ENCODE data around the gene LRRC34. TPM values are rescaled to one million over a fixed set of nuclear protein-coding genes. Genes with fewer than 3 reads are reported as not detected.

The LRRC34 gene
- total and polyA plus RNA-seq, 10 of the 15 experiments (the other 5 are each of a cell fraction or from before 2014, with no cell fraction given): 0.24 to 3.7 (median 1.7) TPM

DNA sequence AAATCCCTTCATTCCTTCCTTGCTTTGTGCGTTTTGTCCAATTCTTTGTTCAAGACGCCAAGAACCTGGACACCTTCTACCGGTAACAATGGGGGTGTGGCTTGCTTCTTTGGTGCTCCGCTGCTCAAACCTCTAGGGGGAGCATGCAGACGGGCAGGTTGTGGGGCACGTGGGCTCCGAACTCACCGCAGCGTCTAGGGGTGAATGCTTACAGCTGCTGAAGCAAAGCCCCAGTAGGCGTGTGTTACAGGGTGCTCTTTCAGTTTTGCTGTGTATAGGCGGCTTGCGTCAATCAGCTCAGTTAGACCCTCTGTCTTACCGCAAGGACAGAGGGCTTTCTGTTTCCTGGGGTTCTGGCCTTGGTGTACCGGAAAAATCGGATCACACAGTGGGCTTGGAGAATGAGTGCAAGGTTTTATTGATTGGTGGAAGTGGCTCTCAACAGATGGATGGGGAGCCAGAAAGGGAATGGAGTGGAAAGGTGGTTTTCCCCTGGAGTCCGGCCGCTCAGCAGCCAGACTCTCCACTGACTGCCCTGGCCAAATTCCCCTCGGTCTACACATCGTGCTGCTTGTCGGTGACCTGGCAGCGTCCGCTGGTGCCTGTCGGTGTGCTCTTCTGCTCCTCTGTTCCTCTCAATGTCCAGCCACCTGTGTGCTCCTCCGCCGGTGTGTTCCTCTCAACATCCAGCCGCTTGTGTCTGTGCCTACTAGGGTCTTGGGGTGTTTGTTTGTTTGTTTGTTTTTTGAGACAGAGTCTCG lies 1.2 kb upstream of the LRRC34 start (continued):
- TF ChIP-seq POLR2AphosphoS2 (IDR thresholded peaks at IDR 0.05; ENCODE audit: low read depth, low read length): no peak
- TF ChIP-seq RCOR1 (conservative IDR thresholded peaks at IDR 0.05; ENCODE audit: low read depth, low read length): no peak
- TF ChIP-seq, protein P1, sequence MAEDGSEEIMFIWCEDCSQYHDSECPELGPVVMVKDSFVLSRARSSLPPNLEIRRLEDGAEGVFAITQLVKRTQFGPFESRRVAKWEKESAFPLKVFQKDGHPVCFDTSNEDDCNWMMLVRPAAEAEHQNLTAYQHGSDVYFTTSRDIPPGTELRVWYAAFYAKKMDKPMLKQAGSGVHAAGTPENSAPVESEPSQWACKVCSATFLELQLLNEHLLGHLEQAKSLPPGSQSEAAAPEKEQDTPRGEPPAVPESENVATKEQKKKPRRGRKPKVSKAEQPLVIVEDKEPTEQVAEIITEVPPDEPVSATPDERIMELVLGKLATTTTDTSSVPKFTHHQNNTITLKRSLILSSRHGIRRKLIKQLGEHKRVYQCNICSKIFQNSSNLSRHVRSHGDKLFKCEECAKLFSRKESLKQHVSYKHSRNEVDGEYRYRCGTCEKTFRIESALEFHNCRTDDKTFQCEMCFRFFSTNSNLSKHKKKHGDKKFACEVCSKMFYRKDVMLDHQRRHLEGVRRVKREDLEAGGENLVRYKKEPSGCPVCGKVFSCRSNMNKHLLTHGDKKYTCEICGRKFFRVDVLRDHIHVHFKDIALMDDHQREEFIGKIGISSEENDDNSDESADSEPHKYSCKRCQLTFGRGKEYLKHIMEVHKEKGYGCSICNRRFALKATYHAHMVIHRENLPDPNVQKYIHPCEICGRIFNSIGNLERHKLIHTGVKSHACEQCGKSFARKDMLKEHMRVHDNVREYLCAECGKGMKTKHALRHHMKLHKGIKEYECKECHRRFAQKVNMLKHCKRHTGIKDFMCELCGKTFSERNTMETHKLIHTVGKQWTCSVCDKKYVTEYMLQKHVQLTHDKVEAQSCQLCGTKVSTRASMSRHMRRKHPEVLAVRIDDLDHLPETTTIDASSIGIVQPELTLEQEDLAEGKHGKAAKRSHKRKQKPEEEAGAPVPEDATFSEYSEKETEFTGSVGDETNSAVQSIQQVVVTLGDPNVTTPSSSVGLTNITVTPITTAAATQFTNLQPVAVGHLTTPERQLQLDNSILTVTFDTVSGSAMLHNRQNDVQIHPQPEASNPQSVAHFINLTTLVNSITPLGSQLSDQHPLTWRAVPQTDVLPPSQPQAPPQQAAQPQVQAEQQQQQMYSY (CRISPR knock-in tag; IDR thresholded peaks at IDR 0.05): no peak
- no peak for TF ChIP-seq RB1 (IDR thresholded peaks at IDR 0.05; ENCODE audit: borderline replicate concordance)
- 0 out of 2 replicates have a peak, but pooled peaks have one; percentile 47 for TF ChIP-seq IRF4 (IDR thresholded peaks at IDR 0.05; ENCODE audit: low read depth, low read length)
- peak; percentile 63 for TF ChIP-seq RAD21 (IDR thresholded peaks at IDR 0.05; ENCODE audit: insufficient read depth, low read depth, low read length)
- peak in 1 of 2 experiments; percentile 9; a peak in 1 of 3 replicates for TF ChIP-seq EGR1 (IDR thresholded peaks at IDR 0.05; ENCODE audit: borderline replicate concordance in 1 of 2, low read depth in 2 of 2, low read length in 2 of 2)
- TF ChIP-seq RBBP5 (conservative IDR thresholded peaks at IDR 0.05): no peak
- TF ChIP-seq KDM1A (IDR thresholded peaks at IDR 0.05; ENCODE audit: borderline replicate concordance): no peak
- TF ChIP-seq POLR2A (IDR thresholded peaks at IDR 0.05; ENCODE audit: low read depth, low read length): peak; percentile 70
- TF ChIP-seq, protein P2, sequence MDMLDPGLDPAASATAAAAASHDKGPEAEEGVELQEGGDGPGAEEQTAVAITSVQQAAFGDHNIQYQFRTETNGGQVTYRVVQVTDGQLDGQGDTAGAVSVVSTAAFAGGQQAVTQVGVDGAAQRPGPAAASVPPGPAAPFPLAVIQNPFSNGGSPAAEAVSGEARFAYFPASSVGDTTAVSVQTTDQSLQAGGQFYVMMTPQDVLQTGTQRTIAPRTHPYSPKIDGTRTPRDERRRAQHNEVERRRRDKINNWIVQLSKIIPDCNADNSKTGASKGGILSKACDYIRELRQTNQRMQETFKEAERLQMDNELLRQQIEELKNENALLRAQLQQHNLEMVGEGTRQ (IDR thresholded peaks at IDR 0.05; ENCODE audit: borderline replicate concordance, low read depth, low read length): peak; percentile 79
- peak; percentile 29; the same call in 1 of the 2 replicates for TF ChIP-seq JUNB (IDR thresholded peaks at IDR 0.05)
- 0 out of 2 replicates have a peak, but pooled peaks have one; percentile 33 for TF ChIP-seq GATAD2B (conservative IDR thresholded peaks at IDR 0.05; ENCODE audit: low read depth)
- TF ChIP-seq, protein P3, sequence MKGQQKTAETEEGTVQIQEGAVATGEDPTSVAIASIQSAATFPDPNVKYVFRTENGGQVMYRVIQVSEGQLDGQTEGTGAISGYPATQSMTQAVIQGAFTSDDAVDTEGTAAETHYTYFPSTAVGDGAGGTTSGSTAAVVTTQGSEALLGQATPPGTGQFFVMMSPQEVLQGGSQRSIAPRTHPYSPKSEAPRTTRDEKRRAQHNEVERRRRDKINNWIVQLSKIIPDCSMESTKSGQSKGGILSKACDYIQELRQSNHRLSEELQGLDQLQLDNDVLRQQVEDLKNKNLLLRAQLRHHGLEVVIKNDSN (IDR thresholded peaks at IDR 0.05; ENCODE audit: borderline replicate concordance, extremely low read length, insufficient read depth, low read depth, low read length): peak; percentile 85
- no peak for TF ChIP-seq CBX3 (IDR thresholded peaks at IDR 0.05; ENCODE audit: borderline replicate concordance, low read depth)
- peak; percentile 83 for TF ChIP-seq MTA2 (IDR thresholded peaks at IDR 0.05; ENCODE audit: low read depth)
- TF ChIP-seq, protein P4, sequence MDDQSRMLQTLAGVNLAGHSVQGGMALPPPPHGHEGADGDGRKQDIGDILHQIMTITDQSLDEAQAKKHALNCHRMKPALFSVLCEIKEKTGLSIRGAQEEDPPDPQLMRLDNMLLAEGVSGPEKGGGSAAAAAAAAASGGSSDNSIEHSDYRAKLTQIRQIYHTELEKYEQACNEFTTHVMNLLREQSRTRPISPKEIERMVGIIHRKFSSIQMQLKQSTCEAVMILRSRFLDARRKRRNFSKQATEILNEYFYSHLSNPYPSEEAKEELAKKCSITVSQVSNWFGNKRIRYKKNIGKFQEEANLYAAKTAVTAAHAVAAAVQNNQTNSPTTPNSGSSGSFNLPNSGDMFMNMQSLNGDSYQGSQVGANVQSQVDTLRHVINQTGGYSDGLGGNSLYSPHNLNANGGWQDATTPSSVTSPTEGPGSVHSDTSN (IDR thresholded peaks at IDR 0.05; ENCODE audit: insufficient replicate concordance, low read depth, low read length): peak; percentile 87
- TF ChIP-seq ZNF217 (IDR thresholded peaks at IDR 0.05): peak; percentile 57; the same call in 1 of the 2 replicates
- TF ChIP-seq NR2F1 (conservative IDR thresholded peaks at IDR 0.05): peak; percentile 74
- TF ChIP-seq FOS (IDR thresholded peaks at IDR 0.05; ENCODE audit: borderline replicate concordance, extremely low read depth, insufficient read length): no peak
- TF ChIP-seq, protein P5, sequence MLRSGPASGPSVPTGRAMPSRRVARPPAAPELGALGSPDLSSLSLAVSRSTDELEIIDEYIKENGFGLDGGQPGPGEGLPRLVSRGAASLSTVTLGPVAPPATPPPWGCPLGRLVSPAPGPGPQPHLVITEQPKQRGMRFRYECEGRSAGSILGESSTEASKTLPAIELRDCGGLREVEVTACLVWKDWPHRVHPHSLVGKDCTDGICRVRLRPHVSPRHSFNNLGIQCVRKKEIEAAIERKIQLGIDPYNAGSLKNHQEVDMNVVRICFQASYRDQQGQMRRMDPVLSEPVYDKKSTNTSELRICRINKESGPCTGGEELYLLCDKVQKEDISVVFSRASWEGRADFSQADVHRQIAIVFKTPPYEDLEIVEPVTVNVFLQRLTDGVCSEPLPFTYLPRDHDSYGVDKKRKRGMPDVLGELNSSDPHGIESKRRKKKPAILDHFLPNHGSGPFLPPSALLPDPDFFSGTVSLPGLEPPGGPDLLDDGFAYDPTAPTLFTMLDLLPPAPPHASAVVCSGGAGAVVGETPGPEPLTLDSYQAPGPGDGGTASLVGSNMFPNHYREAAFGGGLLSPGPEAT (IDR thresholded peaks at IDR 0.05; ENCODE audit: low read depth): peak; percentile 82
- TF ChIP-seq STAT1 (conservative IDR thresholded peaks at IDR 0.05): peak; percentile 61; the same call in 1 of the 2 replicates
